Measurements from ENCODE around the gene RASA3. TPM values are rescaled to one million over a fixed set of nuclear protein-coding genes. Genes with fewer than 3 reads are reported as not detected.

Gene RASA3
- total RNA-seq, 3 donors from 2014 or later (not counting 1 experiment from before 2014, with no cell fraction given) = 252 to 277 (median 274) TPM

DNA sequence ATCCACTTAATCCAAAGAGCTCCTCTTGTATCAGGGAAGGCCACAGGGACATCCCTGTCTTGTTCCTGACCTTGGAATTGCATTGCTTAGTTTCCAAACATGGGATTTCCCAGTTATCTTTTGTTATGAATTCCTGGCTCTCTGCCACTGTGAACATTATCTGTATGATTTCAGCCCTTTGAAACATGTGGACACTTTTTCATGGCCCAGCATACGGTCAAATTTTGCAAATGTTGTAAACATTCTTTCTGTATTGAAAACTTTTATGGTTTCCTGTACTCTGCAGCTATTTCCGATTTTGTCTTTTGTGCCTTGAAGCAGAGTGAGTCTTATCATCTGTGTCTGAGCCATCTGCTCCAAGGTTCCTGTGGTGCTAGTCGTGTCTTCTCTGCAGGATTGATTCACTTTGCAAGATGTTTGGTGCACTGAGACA is 42.1 kb upstream of the RASA3 start:
- peaks cover 11% of the 10 kb centered on the region for H3K9me3 ChIP-seq (ENCODE audit: control insufficient read depth, insufficient read depth, low read length)
- H3K27me3 ChIP-seq (ENCODE audit: control insufficient read depth, insufficient read depth, low read length) = no peaks in the 10 kb centered on the region
- H3K4me3 Mint-ChIP-seq = no peak overlapping the region
- peaks cover 26 to 47% of the 10 kb centered on the region in 2 donors for H3K4me1 Mint-ChIP-seq
- no peaks in the 10 kb centered on the region for H3K36me3 ChIP-seq (ENCODE audit: control insufficient read depth, insufficient read depth, low read length)
- H3K27ac Mint-ChIP-seq = no peak overlapping the region
- intact Hi-C loops (cut with micrococcal nuclease) = no loop called here
- TF ChIP-seq, protein P1, sequence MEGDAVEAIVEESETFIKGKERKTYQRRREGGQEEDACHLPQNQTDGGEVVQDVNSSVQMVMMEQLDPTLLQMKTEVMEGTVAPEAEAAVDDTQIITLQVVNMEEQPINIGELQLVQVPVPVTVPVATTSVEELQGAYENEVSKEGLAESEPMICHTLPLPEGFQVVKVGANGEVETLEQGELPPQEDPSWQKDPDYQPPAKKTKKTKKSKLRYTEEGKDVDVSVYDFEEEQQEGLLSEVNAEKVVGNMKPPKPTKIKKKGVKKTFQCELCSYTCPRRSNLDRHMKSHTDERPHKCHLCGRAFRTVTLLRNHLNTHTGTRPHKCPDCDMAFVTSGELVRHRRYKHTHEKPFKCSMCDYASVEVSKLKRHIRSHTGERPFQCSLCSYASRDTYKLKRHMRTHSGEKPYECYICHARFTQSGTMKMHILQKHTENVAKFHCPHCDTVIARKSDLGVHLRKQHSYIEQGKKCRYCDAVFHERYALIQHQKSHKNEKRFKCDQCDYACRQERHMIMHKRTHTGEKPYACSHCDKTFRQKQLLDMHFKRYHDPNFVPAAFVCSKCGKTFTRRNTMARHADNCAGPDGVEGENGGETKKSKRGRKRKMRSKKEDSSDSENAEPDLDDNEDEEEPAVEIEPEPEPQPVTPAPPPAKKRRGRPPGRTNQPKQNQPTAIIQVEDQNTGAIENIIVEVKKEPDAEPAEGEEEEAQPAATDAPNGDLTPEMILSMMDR (IDR thresholded peaks at IDR 0.05) = no peak
- H3K27me3 Mint-ChIP-seq (ENCODE audit: low read depth in 2 of 2) = no peaks in the 10 kb centered on the region
- no peak overlapping the region for H3K4me3 ChIP-seq (ENCODE audit: low read length)
- 69% methylated on average over 3 of the region's 3 CpGs for WGBS (ENCODE audit: insufficient coverage)
- DNase-seq = no peak
- H3K27ac ChIP-seq (ENCODE audit: low read length) = no peak overlapping the region
- H3K36me3 Mint-ChIP-seq = peaks cover 7% of the 10 kb centered on the region
- no peak for ATAC-seq
- peaks cover 24% of the 10 kb centered on the region for H3K4me1 ChIP-seq (ENCODE audit: control insufficient read depth, insufficient read depth, low read length)
- H3K9me3 Mint-ChIP-seq = peaks cover 2 to 3% of the 10 kb centered on the region in 2 donors

GRCh38 chr13:114173745-114174144 is 41.3 kb upstream of the RASA3 start:
- DNase-seq = no peak
- Histone ChIP-seq H3K36me3 (ENCODE audit: control insufficient read depth, insufficient read depth, low read length) (no peaks in the 10 kb centered on the region), H3K27me3 (ENCODE audit: control insufficient read depth, insufficient read depth, low read length) (no peaks in the 10 kb centered on the region), H3K4me1 (ENCODE audit: control insufficient read depth, insufficient read depth, low read length) (peaks cover 21% of the 10 kb centered on the region), H3K27ac (ENCODE audit: low read length) (no peak overlapping the region), H3K9me3 (ENCODE audit: control insufficient read depth, insufficient read depth, low read length) (peaks cover 11% of the 10 kb centered on the region), H3K4me3 (ENCODE audit: low read length) (no peak overlapping the region)
- intact Hi-C loops (cut with micrococcal nuclease) = no loop called here
- H3K27ac Mint-ChIP-seq = no peak overlapping the region
- peaks cover 25 to 42% of the 10 kb centered on the region in 2 donors for H3K4me1 Mint-ChIP-seq
- H3K36me3 Mint-ChIP-seq = peaks cover 7% of the 10 kb centered on the region
- TF ChIP-seq, protein P1 (IDR thresholded peaks at IDR 0.05) = no peak
- no peak for ATAC-seq
- no CpG with 5 or more reads among the region's 1 CpG for WGBS (ENCODE audit: insufficient coverage)
- peaks cover 2 to 3% of the 10 kb centered on the region in 2 donors for H3K9me3 Mint-ChIP-seq
- no peaks in the 10 kb centered on the region for H3K27me3 Mint-ChIP-seq (ENCODE audit: low read depth in 2 of 2)
- no peak overlapping the region for H3K4me3 Mint-ChIP-seq

DNA sequence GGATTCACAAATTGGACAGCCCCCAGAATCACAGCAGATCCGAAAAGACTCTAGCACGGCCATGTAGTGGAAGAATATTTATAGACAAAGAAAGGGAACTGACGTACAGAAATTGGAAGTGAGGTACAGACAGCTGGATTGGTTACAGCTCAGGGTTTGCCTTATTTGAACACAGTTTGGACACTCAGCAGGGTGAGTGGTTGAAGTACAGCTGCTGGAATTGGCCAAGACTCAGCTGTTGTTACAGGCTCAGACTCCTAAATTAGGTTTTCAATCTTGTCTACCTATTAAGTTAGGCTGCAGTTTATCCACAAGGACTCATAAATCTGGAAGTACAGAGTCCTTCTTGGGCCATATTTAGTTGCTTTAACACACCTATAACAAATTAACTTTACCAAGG is 40.8 kb upstream of the RASA3 start:
- no peaks in the 10 kb centered on the region for H3K36me3 ChIP-seq (ENCODE audit: control insufficient read depth, insufficient read depth, low read length)
- no peak overlapping the region for H3K27ac ChIP-seq (ENCODE audit: low read length)
- intact Hi-C loops (cut with micrococcal nuclease) = no loop called here
- peaks cover 7% of the 10 kb centered on the region for H3K36me3 Mint-ChIP-seq
- peaks cover 22 to 38% of the 10 kb centered on the region in 2 donors for H3K4me1 Mint-ChIP-seq
- no peak overlapping the region for H3K4me3 ChIP-seq (ENCODE audit: low read length)
- H3K27me3 ChIP-seq (ENCODE audit: control insufficient read depth, insufficient read depth, low read length) = no peaks in the 10 kb centered on the region
- no peak overlapping the region for H3K4me3 Mint-ChIP-seq
- WGBS (ENCODE audit: insufficient coverage) = 96% methylated on average over 3 of the region's 3 CpGs
- ATAC-seq (no peak), DNase-seq (no peak)
- no peaks in the 10 kb centered on the region for H3K27me3 Mint-ChIP-seq (ENCODE audit: low read depth in 2 of 2)
- H3K4me1 ChIP-seq (ENCODE audit: control insufficient read depth, insufficient read depth, low read length) = peaks cover 18% of the 10 kb centered on the region
- H3K9me3 Mint-ChIP-seq = peaks cover 2 to 3% of the 10 kb centered on the region in 2 donors
- TF ChIP-seq, protein P1 (IDR thresholded peaks at IDR 0.05) = no peak
- peaks cover 11% of the 10 kb centered on the region for H3K9me3 ChIP-seq (ENCODE audit: control insufficient read depth, insufficient read depth, low read length)
- no peak overlapping the region for H3K27ac Mint-ChIP-seq

DNA sequence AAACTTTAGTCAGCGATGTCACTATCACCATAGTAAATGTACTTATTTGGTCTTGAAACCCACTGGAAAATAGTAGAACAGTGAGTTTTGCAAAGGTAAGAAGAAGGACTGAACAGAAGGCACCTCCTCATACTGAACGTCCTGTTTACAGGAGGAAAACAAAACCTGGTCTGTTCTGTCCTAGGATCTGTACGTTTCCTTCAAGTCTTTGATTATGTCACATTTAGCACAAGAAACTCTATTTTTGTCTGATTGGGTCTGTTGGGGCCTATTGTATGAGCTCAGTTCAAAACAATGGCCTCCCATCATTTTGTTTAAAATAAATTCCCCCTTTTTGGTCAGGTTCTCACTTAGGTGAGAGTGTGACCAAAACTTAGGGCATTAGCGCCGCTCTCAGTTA is 35.5 kb upstream of the RASA3 start:
- Histone ChIP-seq H3K9me3 (ENCODE audit: control insufficient read depth, insufficient read depth, low read length) (no peaks in the 10 kb centered on the region), H3K27ac (ENCODE audit: low read length) (no peak overlapping the region), H3K4me3 (ENCODE audit: low read length) (no peak overlapping the region), H3K27me3 (ENCODE audit: control insufficient read depth, insufficient read depth, low read length) (no peaks in the 10 kb centered on the region), H3K4me1 (ENCODE audit: control insufficient read depth, insufficient read depth, low read length) (peaks cover 13% of the 10 kb centered on the region), H3K36me3 (ENCODE audit: control insufficient read depth, insufficient read depth, low read length) (no peaks in the 10 kb centered on the region)
- DNase-seq = no peak
- Mint-ChIP-seq H3K4me3 (no peak overlapping the region), H3K4me1 (peaks cover 10 to 23% of the 10 kb centered on the region in 2 donors), H3K27ac (no peak overlapping the region), H3K36me3 (peaks cover 2% of the 10 kb centered on the region), H3K9me3 (no peaks in the 10 kb centered on the region), H3K27me3 (ENCODE audit: low read depth in 2 of 2) (no peaks in the 10 kb centered on the region)
- no peak for ATAC-seq
- WGBS (ENCODE audit: insufficient coverage) = 89% methylated on average over 4 of the region's 5 CpGs
- intact Hi-C loops (cut with micrococcal nuclease) = no loop called here
- TF ChIP-seq, protein P1 (IDR thresholded peaks at IDR 0.05) = no peak

All from natural killer cell (primary cell).